CD14-positive monocyte (primary cell): ENCODE results near the gene SLC9A4. TPM values are rescaled to one million over a fixed set of nuclear protein-coding genes. Genes with fewer than 3 reads are reported as not detected.

Experiments used
- DNase-seq, 3 donors: peaks; one replicate each; pipeline ENCODE4 v3.0.0-alpha.2; 2011 to 2022
- H2AFZ ChIP-seq: 2 replicates; pipeline ENCODE4 v1.6.0; 2012; ENCODE audit warnings: mild to moderate bottlenecking, low read depth, low read length, inconsistent platforms; ENCODE audit not compliant: insufficient read depth, poor library complexity, severe bottlenecking
- H3K27ac ChIP-seq, 2 donors: 1 replicate in 1 of 2; 2 replicates in 1 of 2; pipeline ENCODE4 v1.5.1; 2012 to 2013; ENCODE audit warnings: low read length in 2 of 2, control low read depth in 1 of 2, inconsistent platforms in 1 of 2, low read depth in 1 of 2, mild to moderate bottlenecking in 1 of 2
- H3K27me3 ChIP-seq, 2 donors: one replicate each; pipeline versions ENCODE4 v1.6.0 to v1.6.1; 2011 to 2013; ENCODE audit warnings: low read length in 2 of 2; ENCODE audit not compliant: control insufficient read depth in 2 of 2, insufficient read depth in 2 of 2
- H3K36me3 ChIP-seq, 2 donors: replicated peaks in 1 of 2; 1 replicate in 1 of 2; 2 replicates in 1 of 2; pipeline versions ENCODE4 v1.5.1 to v1.6.1; 2012 to 2013; ENCODE audit warnings: low read length in 2 of 2, control low read depth in 1 of 2, inconsistent platforms in 1 of 2, mild to moderate bottlenecking in 1 of 2; ENCODE audit not compliant: insufficient read depth in 2 of 2, control insufficient read depth in 1 of 2
- H3K4me1 ChIP-seq, 2 donors: 1 replicate in 1 of 2; 2 replicates in 1 of 2; pipeline versions ENCODE4 v1.5.1 to v1.6.1; 2012 to 2013; ENCODE audit warnings: low read length in 2 of 2, control low read depth in 1 of 2, inconsistent platforms in 1 of 2, mild to moderate bottlenecking in 1 of 2, moderate library complexity in 1 of 2; ENCODE audit not compliant: insufficient read depth in 2 of 2, control insufficient read depth in 1 of 2
- H3K4me2 ChIP-seq: replicated peaks from 2 replicates; pipeline ENCODE3; 2012; ENCODE audit warnings: low read length, moderate library complexity, mild to moderate bottlenecking; ENCODE audit not compliant: poor library complexity, severe bottlenecking; ENCODE audit errors: extremely low read depth
- H3K4me3 ChIP-seq, 3 experiments: fragments of 200-600 bp in 1 of 3; sonication (generic) in 1 of 3; replicated peaks in 1 of 3; 1 replicate in 2 of 3; 2 replicates in 1 of 3; pipeline ENCODE4 v1.5.1; 2011 to 2013; ENCODE audit warnings: low read length in 3 of 3, mild to moderate bottlenecking in 3 of 3, control low read depth in 2 of 3, low read depth in 2 of 3, inconsistent platforms in 1 of 3, moderate library complexity in 1 of 3
- H3K79me2 ChIP-seq: 2 replicates; pipeline ENCODE4 v1.6.0; 2012; ENCODE audit warnings: mild to moderate bottlenecking, control low read depth, inconsistent platforms, low read length, moderate library complexity; ENCODE audit not compliant: insufficient read depth
- H3K9ac ChIP-seq: 2 replicates; pipeline ENCODE4 v1.6.0; 2017; ENCODE audit warnings: low read length, mild to moderate bottlenecking; ENCODE audit not compliant: insufficient read depth, poor library complexity, severe bottlenecking
- H3K9me3 ChIP-seq, 2 donors: replicated peaks in 1 of 2; 1 replicate in 1 of 2; 2 replicates in 1 of 2; pipeline versions ENCODE4 v1.5.1 to v1.6.1; 2012 to 2013; ENCODE audit warnings: low read length in 2 of 2, control low read depth in 1 of 2; ENCODE audit not compliant: control insufficient read depth in 1 of 2, insufficient read depth in 1 of 2
- H4K20me1 ChIP-seq: 2 replicates; pipeline ENCODE4 v1.6.0; 2012; ENCODE audit warnings: mild to moderate bottlenecking, low read length, control low read depth, moderate library complexity; ENCODE audit not compliant: insufficient read depth
- H3K27ac Mint-ChIP-seq, 7 donors: one replicate each; pipeline ENCODE4 v1.8.0; 2020; ENCODE audit warnings: mild to moderate bottlenecking in 7 of 7, mixed read lengths in 7 of 7, moderate library complexity in 6 of 7, inconsistent platforms in 2 of 7
- H3K27me3 Mint-ChIP-seq, 3 donors: one replicate each; pipeline ENCODE4 v1.8.0; 2021 to 2022; ENCODE audit warnings: low read depth in 3 of 3, mild to moderate bottlenecking in 3 of 3, mixed read lengths in 3 of 3, moderate library complexity in 3 of 3, inconsistent platforms in 1 of 3
- H3K36me3 Mint-ChIP-seq, 2 donors: one replicate each; pipeline ENCODE4 v1.8.0; 2020; ENCODE audit warnings: mixed read lengths in 2 of 2, inconsistent platforms in 1 of 2, mild to moderate bottlenecking in 1 of 2
- H3K4me1 Mint-ChIP-seq: one replicate; pipeline ENCODE4 v1.8.0; 2020; ENCODE audit warnings: mild to moderate bottlenecking, mixed read lengths
- H3K4me3 Mint-ChIP-seq, 2 donors: one replicate each; pipeline ENCODE4 v1.8.0; 2020; ENCODE audit warnings: mild to moderate bottlenecking in 2 of 2, mixed read lengths in 2 of 2, moderate library complexity in 1 of 2
- H3K9me3 Mint-ChIP-seq, 7 donors: one replicate each; pipeline ENCODE4 v1.8.0; 2020 to 2022; ENCODE audit warnings: mixed read lengths in 7 of 7, mild to moderate bottlenecking in 6 of 7, moderate library complexity in 6 of 7, inconsistent platforms in 2 of 7
- WGBS: methylation state at CpG from one replicate; pipeline ENCODE4 v1.1.5; 2013; ENCODE audit warnings: missing lambda C conversion rate; ENCODE audit not compliant: insufficient coverage; 5-methylcytosine and 5-hydroxymethylcytosine counted together
- intact Hi-C, 2 donors: fragments of 100-400 bp; cut with micrococcal nuclease; formaldehyde crosslinking; loops; one replicate each; pipeline versions ENCODE4 v1.15.0 to v1.15.1; 2023
- polyA plus RNA-seq, 3 donors: library from polyadenylated mRNA; depleted of rRNA in 1 of 3; unstranded in 2 of 3; stranded (reverse) in 1 of 3; fragments of 300-500 nt in 2 of 3; fragments of >200 nt in 1 of 3; fragmentation: Illumina TruSeq in 2 of 3; gene quantifications; 1 replicate in 2 of 3; 2 replicates in 1 of 3; pipeline ENCODE4 v1.2.3, GENCODE V29; 2012 to 2021
- TF ChIP-seq, protein P1 (sequence below): fragments of 200-600 bp; IDR thresholded peaks from one replicate; pipeline ENCODE4 v1.8.0; 2022; ENCODE audit warnings: antibody characterized with exemption, mild to moderate bottlenecking

SLC9A4 gene
- polyA plus RNA-seq, 3 donors, result not detected

- intact Hi-C loops, result no loop called here
- no peak for DNase-seq
- no peaks in the 10 kb centered on the region for H4K20me1 ChIP-seq
- H3K36me3 ChIP-seq, result no peaks in the 10 kb centered on the region
- H3K4me3 Mint-ChIP-seq, result no peak overlapping the region
- 100% methylated on average over 1 of the region's 7 CpGs for WGBS
- no peaks in the 10 kb centered on the region for H3K27me3 ChIP-seq
- no peak overlapping the region for H3K9ac ChIP-seq
- peaks cover 0 to under 1% of the 10 kb centered on the region in 2 donors for H3K9me3 ChIP-seq
- no peaks in the 10 kb centered on the region for H3K36me3 Mint-ChIP-seq
- no peak overlapping the region for H3K27ac ChIP-seq
- peaks cover 14 to 19% of the 10 kb centered on the region in 2 donors for H3K4me1 ChIP-seq
- H3K4me1 Mint-ChIP-seq, result peaks cover 15% of the 10 kb centered on the region
- no peaks in the 10 kb centered on the region for H3K79me2 ChIP-seq
- H2AFZ ChIP-seq, result no peak overlapping the region
- TF ChIP-seq, protein P1, sequence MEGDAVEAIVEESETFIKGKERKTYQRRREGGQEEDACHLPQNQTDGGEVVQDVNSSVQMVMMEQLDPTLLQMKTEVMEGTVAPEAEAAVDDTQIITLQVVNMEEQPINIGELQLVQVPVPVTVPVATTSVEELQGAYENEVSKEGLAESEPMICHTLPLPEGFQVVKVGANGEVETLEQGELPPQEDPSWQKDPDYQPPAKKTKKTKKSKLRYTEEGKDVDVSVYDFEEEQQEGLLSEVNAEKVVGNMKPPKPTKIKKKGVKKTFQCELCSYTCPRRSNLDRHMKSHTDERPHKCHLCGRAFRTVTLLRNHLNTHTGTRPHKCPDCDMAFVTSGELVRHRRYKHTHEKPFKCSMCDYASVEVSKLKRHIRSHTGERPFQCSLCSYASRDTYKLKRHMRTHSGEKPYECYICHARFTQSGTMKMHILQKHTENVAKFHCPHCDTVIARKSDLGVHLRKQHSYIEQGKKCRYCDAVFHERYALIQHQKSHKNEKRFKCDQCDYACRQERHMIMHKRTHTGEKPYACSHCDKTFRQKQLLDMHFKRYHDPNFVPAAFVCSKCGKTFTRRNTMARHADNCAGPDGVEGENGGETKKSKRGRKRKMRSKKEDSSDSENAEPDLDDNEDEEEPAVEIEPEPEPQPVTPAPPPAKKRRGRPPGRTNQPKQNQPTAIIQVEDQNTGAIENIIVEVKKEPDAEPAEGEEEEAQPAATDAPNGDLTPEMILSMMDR, result no peak
- no peak overlapping the region for H3K4me2 ChIP-seq
- no peak overlapping the region for H3K27ac Mint-ChIP-seq
- peaks cover 2 to 7% (median 4%) of the 10 kb centered on the region in 7 donors for H3K9me3 Mint-ChIP-seq
- H3K4me3 ChIP-seq, result no peak overlapping the region
- peaks cover 2 to 10% (median 7%) of the 10 kb centered on the region in 3 donors for H3K27me3 Mint-ChIP-seq
These were observed 41.2 kb downstream of the SLC9A4 start for GRCh38 chr2:102514061-102514785.

DNA sequence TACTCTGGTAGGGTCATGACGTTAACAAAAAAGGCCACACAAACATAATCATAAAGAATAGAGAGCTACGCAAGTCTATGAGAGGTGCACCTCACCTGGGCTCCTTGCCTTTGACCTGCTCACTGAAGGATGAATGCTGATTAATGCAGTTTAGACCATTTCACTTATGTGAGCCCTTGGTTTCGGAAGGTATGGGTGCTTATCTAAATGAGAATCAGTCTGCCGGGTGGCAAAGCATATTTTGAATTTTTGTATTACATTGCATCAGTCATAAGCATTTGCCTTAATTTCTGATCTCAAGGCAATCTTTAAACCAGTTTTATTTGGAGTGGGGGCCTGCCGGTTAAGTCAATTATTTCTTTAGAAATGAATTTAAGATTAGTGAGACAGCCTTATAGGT is 42.8 kb downstream of the SLC9A4 start:
- Mint-ChIP-seq H3K27ac (no peak overlapping the region), H3K36me3 (no peaks in the 10 kb centered on the region), H3K4me3 (no peak overlapping the region), H3K27me3 (peaks cover 2 to 7% (median 3%) of the 10 kb centered on the region in 3 donors), H3K9me3 (peaks cover 0 to 2% (median 0%) of the 10 kb centered on the region in 7 donors), H3K4me1 (peaks cover 2% of the 10 kb centered on the region)
- no CpG with 5 or more reads among the region's 5 CpGs for WGBS
- Histone ChIP-seq H3K4me2 (no peak overlapping the region), H3K27me3 (no peaks in the 10 kb centered on the region), H3K9me3 (no peaks in the 10 kb centered on the region), H3K36me3 (no peaks in the 10 kb centered on the region), H3K4me1 (peaks cover 0 to 4% of the 10 kb centered on the region in 2 donors), H3K79me2 (no peaks in the 10 kb centered on the region), H3K27ac (no peak overlapping the region), H2AFZ (no peak overlapping the region), H3K9ac (no peak overlapping the region), H3K4me3 (no peak overlapping the region), H4K20me1 (no peaks in the 10 kb centered on the region)
- intact Hi-C loops, result no loop called here
- TF ChIP-seq, protein P1, result no peak
- DNase-seq, result no peak
